Ammon's horn (tissue), 1 donor: ENCODE data around the gene WDFY2.

Source experiments
- DNase-seq: peaks from one replicate; pipeline ENCODE4 v3.0.0-alpha.2; 2016; ENCODE audit warnings: low spot score

WDFY2 gene

DNA sequence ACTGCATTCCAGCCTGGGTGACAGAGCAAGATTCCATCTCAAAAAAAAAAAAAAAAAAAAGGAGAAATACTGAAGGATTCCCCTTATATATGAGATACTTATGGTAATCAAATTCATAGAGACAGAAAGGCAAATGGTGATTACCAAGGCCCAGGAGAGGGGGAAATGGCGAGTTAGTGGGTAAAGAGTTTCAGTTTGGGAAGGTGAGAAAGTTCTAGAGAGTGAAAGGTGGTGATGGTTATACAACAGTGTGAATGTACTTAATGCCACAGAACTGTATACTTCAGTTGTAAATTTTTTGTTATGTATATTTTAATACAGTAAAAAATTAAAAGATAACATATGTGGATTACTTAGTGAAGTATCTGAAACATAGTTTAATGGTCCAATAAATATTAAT is 129.5 kb downstream of the WDFY2 start:
- no peak for DNase-seq

GRCh38 chr13:51714663-51715168 is 130.5 kb downstream of the WDFY2 start:
- no peak for DNase-seq

DNA sequence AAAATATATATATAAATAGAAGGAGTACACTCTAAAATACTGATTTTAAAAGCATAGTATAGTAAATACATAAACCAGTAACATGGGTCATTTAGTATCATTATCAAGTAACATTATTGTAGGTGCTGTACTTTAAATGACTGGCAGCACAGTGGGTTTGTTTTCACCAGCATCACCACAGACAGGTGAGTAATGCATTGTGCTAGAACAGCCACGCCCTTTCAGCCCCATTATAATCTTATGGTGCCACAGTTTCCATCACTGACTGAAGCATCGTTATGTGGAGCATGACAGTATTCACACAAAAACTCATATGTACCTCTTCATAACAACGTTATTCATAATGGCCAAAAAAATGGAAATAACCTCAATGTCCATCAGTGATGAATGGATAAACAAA is 131.4 kb downstream of the WDFY2 start:
- no peak for DNase-seq

DNA sequence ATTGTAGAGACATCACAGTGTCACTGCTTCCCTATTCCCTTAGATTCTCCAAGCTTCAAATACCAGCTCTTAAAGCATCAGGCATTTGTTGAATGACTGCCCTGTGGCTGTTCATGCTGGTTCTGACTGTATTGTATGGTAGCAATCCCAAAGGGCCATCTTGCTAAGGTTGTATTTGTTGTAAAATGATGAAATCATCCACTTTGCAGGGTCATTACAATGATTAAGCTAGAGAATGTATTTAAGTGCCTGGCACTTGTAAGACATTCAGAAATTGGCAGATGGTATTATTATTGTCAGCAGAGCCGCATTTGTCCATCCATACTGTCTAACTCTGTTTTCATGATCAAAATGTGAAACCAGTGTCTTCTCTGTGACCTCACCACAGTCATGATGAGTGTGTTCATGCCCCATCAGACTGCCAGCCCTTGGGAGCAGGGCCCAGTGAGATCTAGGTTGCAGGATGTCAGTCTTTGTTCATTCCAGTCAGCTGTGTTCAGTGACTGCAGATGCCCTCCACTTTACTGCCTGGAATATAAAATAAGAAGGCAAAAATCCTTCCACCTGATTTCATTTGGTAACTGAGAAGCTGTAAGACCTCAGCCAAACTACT is 133.6 kb downstream of the WDFY2 start:
- DNase-seq = peak; percentile 22

DNA sequence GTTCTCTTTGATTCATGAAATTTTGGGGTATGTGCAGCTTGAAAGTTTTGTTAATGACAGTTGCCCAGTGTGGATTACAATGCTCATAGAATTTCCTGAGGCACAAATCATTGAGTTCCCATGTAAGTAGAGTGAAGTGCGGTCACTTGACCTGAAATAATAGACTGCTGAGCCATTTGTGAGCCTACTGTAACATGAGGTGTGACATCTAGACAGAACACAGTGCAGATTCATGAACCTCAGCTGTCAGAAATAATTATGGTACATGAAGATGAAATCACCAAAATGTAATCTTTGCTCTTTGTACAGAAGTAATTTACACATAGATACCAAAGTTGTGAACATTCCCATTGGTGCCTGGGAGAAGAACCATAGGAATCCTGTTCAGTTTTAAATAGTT is 135.1 kb downstream of the WDFY2 start:
- DNase-seq = no peak

DNA sequence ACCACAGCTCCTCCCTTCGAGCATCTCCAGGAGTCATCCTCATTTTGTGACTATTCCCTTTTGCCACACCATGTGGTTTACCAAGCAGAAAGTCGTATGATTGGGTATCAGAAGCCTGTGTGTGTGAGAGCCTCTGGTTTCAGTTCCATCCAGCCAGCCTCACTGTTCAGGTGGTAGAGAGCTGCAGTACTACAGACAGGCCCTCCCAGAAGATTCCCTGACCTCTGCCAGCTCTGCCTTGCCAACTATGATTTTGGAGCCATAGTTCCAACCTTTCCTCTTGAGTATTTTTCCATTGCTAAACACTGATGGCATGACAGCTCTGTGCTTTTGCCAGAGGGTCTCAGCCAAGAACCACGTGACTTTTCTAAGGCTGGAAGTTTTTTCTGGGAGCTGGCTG is 137.2 kb downstream of the WDFY2 start:
- peak; percentile 43 for DNase-seq

- peak; percentile 55 for DNase-seq
These were observed 139.3 kb downstream of the WDFY2 start for GRCh38 chr13:51723529-51723928.

- no peak for DNase-seq
These were observed 140.5 kb downstream of the WDFY2 start for GRCh38 chr13:51724721-51725120.

DNA sequence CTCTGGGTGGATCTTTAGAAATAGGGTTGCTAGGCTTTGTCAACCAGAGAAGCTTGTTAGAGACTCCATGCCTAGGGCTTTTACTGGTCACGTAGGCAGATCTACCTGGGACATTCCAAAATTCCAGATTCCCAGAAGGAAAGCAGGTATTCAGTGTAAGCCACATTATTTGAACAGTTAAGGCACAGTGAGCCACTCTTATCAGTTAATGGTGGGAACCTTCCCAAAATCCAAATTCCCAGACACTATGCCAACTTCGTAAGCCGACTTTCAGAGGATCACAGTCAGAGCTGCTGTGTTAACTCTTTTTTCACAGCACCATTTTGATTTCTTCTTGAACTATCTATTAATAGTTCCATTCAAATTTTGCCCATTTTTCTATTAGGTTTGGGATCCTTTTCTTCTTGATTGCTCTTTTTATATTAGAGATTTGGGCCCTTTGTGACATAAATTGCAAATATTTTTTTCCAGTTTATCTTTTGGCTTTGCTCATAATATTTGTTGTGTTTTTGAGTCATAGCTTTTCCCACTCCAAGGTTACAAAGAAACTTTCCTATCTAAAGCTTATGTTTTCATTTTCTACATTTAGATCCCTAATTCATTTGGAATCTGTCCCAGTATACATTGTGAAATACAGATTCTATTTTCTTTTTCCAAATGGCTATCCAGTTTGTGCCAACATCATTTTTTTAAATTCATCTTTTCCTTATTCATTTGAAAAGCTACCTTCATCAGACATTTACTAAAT is 142.4 kb downstream of the WDFY2 start:
- DNase-seq = no peak

GRCh38 chr13:51727634-51728274 is 143.5 kb downstream of the WDFY2 start:
- peak; percentile 74 for DNase-seq

DNA sequence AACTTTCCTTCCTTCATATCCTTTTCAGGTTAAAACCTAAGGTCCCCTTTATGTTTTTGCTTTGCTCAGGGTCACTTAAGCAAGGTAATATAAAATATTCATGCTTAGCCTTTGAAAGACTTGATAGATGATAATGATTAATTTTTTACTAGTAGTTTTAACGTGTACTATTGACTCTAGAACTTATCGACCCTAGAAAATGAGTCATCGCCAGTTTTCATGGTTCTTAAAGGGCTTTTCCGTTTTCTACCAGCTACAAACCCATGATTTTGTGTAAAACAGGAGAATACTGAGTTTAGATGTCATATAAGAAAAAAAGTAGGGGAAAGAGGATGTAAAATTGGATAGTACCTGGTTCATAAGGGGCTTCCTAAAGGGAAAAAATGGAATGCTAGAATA is 144.0 kb downstream of the WDFY2 start:
- no peak for DNase-seq

DNA sequence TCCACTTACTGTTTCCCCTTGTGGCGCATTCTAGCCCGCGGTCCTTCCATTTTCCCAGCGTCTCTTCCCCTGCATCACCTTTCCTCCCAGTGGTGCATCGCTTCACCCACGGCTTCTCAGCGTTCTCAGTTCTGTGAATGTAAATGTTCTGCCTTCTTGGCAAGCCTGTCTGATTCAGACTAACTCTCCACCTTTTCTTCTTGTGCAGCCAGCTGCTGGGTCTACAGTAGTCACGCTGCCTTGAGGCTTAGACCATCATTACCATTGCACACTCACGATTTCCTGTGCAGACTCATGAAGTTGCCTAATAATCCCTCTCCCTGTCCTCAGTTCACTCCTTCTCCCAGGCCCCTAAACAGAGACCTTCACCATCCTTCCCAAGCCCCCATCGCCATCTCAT is 144.7 kb downstream of the WDFY2 start:
- DNase-seq = no peak

DNA sequence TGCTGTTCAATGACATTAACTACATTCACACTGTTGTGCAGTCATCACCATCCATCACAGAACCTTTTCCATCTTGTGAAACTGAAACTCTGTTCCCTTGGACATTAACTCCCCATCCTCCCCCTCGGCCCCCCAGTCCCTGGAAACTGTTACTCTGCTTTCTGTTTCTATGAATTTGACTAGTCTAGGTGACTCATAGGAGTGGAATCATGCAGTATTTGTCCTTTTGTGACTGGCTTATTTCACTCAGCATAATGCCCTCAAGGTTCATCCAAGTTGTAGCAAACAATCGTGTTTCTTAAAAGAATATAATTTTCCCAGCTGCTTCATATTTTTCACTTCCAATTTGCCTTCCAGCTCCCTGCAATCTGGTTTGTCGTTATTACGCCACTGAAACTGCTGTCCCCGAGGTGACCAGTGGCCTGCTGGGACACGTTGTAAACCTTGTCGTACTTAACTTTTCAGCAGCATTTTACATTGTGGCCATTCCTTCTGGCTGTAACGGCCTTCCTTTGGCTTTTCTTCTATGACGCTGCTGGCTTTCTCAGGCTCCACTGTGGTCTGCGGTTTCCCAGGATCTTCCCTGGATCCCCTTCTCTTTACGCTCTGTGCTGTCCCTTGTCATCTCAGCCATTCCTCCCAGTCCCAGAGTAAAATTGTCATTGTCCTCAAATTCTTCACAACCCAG is 145.7 kb downstream of the WDFY2 start:
- no peak for DNase-seq

GRCh38 chr13:51730927-51731326 is 146.7 kb downstream of the WDFY2 start:
- no peak for DNase-seq

DNA sequence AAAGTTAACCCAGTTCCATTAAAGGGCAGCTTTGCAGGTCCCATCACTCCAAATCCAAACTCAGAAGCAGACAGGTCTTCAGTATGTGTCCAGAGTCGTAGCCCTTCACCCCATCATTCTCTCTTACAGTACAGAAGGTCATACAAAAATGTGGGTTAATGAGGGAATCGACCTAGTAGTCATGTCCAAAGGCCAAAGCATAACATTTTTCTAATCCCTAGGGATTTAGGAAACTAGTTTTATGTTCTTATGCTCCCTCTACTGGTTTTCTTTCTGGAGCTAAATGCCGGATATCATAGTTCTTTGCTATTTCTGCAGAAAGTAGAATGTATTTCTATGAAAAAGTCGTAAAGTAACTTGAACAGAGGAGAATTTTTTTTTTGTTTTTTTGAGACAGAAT is 147.5 kb downstream of the WDFY2 start:
- peak; percentile 40 for DNase-seq

DNA sequence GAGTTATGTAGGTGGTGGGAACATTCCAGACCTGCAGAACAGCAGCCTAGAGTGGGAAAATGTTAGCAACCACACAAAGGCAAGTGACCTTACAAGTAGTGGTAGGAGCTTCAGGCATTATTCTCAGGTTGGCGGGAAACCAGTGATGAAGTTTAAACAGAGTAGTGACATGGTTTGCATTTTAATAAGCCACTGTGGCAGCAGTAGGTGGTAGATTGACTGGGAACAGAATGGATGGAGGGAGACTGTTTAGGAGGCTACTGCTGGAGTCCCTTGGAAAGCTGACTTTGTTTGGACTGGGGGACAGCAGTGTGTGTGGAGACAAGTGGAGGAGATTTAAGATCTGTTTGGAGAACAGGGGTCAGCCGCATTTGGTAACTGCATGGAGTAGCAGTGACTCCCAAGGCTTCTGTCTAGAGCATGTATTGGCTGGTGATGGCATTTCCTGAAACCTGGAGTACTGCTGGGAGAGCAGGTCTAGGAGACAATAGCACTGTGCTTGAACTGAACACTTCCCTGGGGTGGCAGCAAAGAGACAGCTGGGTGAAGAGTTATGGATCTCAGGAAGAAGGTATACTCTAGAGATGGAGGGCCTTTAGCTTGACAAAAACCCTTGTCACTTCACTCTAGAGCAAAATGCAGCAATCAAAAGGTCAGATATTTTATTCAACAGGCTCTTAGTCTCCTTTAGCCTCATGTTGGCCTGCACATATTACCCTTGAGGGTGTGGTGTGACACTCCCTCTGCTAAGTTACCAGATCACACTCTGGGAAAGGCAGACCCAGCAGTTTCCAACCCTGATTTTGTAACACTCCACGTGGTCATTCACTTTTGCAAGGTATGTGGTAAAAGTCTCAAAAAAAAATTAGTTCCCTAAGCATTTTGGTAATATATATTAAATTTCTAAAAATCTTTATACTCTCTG is 149.4 kb downstream of the WDFY2 start:
- no peak for DNase-seq

GRCh38 chr13:51734786-51735185 is 150.5 kb downstream of the WDFY2 start:
- DNase-seq = no peak

DNA sequence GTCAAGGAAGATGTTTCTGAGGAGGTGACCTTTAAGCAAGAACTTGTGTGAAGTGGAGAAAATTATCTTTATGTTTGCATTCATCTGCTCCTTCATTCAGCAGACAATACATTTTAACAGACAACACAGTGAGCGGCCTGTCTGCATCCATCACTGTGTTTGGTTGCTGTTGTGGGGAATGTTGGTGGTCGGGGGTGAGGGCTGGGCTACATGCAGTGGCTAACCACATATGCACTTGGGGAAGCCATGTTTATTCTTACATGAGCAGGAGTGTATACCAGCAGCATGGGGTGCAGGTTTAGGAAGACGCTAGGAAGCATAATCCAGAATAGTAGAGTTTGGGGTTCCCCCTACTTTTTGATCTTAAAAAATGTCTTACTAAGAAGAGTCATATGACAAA is 153.3 kb downstream of the WDFY2 start:
- no peak for DNase-seq

- no peak for DNase-seq
These were observed 154.1 kb downstream of the WDFY2 start for GRCh38 chr13:51738226-51738905.

- DNase-seq = no peak
These were observed 154.9 kb downstream of the WDFY2 start for GRCh38 chr13:51739027-51739764.
